GM19468 (cell line): Measurements from ENCODE around the gene PRCP.

Source experiments
- ATAC-seq: cut with Tn5 transposase; IDR thresholded peaks from one replicate; pipeline ENCODE4 v1.9.1; 2021; ENCODE audit warnings: mild to moderate bottlenecking, moderate library complexity, moderate number of reproducible peaks; ENCODE audit not compliant: unreplicated experiment; ENCODE audit errors: extremely low read depth

PRCP gene

DNA sequence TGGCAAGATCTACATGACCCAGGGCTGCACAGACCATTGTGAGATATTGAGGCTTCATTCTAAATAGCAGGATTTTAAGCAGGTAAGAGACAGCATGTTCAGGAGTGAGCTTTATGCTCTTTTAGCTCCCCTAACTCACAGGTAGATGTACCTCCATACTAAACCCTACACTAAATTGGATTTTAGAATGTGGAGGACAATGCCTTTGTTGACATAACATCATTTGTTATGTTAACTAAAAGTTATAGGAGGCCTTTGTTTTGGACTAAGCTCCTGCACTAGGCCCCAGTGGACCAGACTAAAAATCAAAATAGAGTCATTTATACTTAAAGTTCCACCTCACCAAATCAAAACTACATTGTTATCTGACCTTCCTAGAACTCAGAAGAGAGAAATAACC is 8.1 kb upstream of the PRCP start:
- ATAC-seq = no peak

DNA sequence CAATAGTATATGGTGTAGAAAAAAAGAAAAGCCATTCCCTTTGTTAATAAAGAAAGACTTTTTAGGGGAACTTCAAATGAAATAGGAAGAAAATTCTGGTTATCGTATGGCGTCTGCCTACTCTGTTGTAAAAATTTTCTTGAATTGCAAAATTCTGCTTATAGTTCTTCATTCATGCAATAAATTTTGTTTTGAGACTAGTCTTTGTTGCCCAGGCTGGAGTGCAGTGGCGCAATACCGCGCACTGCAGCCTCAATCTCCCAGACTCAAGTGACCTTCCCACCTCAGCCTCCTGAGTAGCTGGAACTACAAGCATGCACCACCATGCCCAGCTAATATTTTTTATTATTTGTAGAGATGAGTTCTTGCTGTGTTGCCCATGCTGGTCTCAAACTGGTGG is 7.1 kb upstream of the PRCP start:
- no peak for ATAC-seq

DNA sequence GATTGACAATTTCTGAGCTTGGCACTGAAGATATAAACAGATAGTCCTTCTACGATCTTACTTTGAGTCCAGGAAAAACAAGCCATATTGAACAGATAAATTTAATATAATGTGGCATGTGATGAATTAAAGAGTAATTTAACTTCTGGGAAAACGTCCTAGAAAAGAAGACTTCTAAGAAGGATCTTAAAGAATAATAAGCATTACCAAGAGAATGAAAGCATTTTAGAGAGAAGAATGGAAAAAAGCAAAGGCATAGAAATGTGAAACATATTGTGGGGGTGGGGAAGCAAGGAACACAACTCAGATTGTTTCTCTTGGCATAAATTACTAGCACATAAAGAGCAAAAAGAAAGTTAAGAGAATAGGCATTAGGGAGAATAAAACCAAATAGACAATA is 6.7 kb upstream of the PRCP start:
- ATAC-seq = no peak

DNA sequence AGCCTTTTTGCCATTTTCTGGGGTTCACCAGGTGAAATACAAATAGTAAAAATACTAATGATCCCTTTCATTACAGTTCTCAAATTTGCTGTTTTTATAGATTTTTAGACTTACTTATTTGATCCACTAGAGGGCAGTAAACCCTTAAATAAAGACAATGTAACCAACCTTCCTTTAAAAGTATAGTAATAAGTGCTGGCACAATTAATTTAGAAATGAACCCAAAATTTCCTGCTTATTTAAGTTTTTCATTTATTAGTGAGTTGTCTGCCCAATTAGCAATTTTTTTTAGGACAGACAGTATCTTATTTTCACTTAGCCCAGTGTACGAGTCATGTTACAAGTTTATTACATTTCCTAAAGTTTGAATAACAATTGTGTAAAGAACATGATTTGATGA is 6.0 kb upstream of the PRCP start:
- no peak for ATAC-seq

DNA sequence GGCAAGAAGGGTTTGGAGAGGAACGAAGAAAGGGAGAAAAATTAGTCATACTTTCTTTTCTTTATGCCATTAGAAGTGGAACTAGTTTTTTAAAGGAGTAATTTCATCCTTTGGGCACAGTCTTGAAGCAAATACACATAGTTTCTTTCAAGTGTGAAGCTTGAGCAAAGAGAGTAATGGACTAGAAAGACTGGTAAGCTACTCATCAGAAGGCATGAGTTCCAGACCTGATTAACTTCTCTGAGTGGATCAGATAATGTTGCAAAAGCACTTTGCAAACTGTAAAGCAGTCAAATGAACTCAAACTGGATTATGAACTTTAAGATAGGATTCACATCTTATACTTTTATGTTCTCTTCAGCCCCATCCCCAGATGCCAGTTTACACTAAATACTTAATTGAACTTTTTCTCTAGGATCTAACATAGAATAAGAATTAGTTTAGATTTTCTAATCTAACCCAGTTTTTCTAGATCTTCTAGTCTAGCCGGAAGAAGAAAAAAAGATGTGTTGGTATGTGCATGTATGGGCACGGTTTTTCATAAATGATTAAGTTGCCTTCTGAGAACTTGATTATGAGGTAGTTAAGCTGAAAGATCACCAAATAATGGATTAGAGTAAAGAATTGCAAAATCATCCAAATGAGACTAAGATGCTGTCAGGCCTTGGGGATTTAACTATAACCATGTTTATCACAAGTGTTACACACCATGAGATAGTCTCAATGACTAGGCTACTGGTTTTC is 3.8 kb upstream of the PRCP start:
- no peak for ATAC-seq

DNA sequence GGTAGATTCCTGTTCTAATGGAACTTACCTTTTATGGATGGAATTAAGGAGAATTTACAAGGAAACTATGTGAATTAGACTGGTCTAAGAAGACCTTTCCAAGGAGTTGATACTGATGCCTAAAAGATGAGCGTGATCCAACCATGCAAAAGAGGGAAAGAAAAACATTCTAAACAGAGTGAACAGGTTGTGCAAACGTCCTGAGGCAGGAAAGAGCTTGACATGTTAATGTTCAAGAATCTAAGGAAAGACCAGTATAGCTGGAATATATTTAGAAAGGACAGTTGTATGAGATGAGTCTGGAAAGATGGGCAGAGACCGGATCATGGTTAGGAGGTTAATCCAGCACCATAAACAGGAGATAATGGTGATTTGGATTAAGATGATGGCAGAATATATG is 2.6 kb upstream of the PRCP start:
- no peak for ATAC-seq

DNA sequence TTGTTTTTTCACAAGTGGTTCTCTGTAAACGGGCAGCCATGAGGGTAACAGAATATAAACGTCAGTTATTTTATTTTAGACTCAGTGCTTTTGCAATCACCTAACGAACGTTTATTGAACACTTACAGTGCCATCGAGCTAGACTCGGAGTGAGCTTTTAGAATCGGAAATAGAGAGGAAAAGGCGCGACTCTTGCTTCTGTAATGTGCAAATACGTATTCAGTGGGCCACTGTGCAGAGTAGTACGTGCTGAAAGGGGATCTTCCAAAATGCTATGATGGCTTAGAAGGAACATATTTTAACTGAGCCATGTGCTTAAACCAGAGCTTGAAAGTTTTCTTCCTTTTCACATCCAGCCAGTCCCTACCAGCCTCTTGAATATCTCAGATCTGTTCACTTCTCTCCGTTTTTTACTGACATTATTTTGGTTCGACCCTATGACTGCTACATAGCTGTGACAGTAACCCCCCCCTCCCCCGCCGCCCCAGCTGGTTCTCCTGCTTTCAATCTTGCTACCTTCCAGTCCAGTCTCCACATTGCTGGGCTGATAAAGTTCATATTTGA is 1.8 kb upstream of the PRCP start:
- ATAC-seq = no peak

DNA sequence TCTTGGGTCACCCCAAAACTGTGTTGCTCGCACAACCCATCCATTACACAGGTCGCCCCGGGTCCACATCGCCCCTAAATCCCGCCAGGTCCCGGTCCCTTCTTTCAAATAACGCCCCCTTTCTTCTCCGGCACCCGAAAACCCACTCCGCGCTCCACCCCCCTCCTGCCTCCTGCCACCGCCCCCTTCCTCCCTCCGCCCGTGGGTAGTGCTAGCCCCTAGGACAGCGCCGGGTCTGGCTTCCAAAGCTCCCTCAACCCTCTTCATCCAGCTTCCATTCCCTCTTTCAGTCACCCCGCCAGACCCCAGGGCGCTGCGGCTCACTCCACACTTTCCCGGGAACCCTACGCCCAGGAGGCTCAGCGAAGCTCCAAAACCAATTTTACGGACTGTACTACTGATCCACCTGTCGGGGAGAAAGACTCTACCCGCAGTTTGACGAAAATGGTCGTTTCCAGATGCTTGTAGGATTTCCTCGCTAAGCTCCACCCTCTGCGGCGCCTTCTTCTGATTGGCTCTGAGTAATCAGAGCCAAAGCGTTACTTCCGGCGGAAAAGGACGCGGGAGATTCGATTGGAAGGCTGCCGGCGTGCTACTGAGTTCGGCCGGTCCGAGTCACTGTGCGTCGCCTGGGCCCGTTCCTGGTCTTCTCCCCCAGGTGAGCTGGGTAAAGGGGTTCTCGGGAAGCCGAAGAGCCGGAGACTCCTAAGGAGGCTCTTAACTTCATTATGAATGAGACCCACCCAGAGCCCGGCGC is 1.1 kb upstream of the PRCP start, which contains the start of gene DDIAS:
Gene DDIAS (plus strand): TSS at position 572 of the 757 bp plus-strand sequence. CDS start 13,003 bp downstream, outside the sequence.
- ATAC-seq = peak; percentile 65

DNA sequence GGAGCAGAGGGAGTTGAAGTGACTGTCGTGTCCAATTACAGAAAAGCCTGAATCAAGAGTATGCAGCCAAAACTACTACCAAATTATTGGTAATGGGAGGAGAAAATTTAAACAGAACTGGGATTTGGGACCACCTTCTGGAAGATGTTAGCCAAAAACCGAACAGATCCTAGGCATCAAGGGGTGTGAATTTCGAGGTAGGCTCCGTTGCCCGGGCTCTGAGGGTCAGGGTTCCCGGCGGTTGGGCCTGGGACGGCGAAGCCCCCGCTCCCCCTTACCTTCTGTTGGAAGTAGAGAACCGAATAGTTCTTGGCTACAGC is 313 bp downstream of the PRCP start:
- ATAC-seq = no peak

DNA sequence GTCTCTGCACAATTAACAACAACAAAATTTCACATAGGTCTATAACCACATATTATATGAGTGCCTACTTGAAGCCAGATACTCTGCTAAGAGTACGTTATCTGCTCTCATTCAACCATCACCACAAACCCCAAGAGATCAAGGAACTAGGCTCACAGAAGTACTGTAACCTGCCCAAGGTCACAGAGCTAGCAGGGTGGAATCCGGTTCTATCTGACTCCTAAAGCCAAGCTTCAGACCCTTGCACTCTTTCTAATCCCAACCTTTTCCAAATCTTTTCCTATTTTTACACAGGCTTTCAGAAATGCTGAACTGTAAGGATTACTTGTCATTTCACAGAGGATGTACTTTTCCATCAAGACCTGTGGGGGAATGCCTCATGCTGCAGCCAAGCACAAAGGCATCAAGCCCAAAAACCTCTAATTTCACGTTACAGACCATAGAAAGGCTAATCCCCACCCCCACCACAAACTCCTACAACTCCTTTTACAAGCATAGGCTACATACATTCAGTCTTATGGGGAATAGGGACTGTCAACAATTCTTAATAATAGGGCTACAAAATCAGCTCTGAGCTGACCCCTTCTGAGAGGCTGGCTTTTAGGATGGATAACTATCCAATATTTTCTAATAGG is 927 bp downstream of the PRCP start:
- ATAC-seq = no peak

DNA sequence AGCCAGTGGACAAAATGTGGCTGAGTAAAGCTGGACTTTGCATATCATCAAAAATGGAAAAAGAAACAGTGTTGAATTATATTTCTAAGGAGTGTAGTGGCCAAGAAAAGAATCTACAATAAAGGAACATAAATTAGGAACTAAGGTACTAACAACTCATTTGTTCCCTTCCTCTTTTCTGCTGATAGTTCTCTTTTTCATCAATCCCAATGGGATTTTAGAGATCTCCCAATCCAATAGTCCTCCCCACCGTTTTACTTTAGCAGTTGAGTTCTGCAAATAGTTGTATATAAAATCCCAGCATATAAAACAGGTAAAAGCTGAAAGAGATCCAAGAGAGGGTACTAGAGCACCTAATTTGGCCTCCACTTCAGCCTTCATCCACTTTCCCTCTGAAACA is 2.0 kb downstream of the PRCP start:
- no peak for ATAC-seq

DNA sequence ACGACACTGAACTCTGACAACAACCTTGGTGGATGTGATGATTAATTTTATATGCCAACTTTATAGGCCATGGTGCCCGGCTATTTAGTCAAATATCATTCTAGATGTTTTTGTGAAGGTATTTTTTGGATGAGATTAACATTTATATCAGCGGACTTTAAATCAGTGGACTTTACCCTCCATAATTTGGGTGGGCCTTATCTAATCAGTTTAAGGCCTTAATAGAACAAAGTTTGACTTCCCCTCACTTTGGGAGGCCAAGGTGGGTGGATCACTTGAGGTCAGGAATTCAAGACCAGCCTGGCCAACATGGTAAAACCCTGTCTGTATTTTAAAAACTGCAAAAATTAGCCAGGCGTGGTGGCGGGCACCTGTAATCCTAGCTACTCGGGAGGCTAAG is 4.0 kb downstream of the PRCP start:
- no peak for ATAC-seq

DNA sequence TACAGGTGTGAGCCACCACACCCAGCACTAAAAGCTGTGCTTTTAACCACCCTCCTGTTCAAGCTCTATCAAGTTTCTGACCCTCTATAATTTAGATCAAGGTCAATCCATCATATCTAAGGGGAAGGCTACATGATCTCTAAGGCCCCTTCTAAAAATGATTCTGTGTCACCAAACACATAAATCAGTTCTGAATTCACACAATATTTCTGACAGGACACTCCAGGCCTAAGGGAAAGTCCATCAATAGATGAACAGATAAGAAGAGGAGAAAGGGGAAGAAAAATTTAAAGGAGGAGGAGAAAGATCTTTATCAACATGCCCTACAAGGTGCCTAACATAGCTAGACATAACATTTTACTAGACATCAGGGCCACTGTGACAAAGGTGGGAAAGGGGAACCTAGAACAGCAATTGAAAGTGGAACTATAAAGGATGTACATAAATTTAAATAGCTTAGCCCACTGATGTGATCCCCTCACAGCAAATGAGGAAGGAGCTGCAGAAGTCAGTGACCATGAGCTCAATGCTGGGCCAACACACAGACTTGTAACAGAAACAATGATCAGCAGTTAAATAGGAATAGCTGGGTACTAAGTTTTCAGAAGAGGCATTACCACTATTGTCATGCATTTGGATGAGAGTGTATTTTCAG is 4.7 kb downstream of the PRCP start:
- peak; percentile 23 for ATAC-seq

DNA sequence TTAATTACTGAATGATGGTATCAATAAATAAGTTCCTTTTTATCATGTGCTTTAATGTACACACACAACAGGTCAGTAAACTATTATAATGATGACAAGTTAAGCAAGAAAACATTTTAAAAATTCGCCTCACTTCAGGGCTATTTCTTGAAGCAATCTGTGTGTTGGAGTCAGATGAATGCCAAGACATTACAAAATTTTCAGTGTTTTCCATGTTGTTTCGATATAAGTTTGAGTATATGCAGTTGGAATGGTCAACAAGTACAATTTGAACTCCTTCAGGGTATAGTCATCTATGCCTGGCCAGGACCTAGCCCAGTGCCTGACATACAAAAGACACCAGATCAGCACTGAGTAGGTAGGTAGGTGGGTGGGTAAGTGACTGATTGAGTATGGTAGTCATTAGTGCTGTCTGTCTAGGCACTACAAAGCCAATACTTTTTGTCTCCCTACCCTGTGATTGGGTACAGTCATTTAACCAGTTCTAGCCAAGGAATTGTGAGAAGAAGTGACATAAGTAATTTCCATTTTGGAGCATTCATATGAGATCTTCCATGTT is 7.5 kb downstream of the PRCP start:
- ATAC-seq = no peak

DNA sequence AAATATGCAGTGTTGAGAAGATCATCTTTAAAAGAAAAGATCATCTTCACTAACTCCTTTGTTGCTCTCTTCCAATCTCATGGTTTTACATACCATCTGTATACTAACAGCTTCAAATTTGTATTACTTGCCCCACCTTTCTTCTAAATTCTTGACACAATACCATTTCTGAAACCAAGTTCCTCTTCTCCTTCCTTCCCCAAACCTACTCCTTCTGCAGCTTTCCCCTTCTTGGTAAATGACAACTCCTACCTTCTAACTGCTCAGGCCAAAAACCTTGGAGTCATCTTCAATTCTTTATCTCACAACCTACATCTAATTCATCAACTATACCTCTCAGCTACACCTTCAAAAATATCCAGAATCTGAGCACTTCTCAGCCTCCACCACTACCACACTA is 9.3 kb downstream of the PRCP start:
- ATAC-seq = no peak

DNA sequence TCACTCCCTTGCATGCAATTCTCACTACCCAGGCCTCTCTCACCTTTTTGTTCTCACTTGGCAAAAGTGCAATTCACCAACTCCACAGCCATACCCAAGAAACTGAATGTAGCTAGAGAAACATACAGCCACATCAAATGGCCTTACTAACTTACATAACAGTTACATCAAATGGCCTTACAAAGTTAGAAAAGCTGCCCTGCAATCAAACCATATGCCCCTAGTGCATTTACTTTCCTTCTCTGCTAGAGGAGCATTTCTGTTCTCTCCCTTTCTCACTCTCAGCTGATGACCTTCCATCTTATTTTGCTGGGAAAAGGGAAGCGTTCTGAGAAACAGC is 10.3 kb downstream of the PRCP start:
- ATAC-seq = no peak

DNA sequence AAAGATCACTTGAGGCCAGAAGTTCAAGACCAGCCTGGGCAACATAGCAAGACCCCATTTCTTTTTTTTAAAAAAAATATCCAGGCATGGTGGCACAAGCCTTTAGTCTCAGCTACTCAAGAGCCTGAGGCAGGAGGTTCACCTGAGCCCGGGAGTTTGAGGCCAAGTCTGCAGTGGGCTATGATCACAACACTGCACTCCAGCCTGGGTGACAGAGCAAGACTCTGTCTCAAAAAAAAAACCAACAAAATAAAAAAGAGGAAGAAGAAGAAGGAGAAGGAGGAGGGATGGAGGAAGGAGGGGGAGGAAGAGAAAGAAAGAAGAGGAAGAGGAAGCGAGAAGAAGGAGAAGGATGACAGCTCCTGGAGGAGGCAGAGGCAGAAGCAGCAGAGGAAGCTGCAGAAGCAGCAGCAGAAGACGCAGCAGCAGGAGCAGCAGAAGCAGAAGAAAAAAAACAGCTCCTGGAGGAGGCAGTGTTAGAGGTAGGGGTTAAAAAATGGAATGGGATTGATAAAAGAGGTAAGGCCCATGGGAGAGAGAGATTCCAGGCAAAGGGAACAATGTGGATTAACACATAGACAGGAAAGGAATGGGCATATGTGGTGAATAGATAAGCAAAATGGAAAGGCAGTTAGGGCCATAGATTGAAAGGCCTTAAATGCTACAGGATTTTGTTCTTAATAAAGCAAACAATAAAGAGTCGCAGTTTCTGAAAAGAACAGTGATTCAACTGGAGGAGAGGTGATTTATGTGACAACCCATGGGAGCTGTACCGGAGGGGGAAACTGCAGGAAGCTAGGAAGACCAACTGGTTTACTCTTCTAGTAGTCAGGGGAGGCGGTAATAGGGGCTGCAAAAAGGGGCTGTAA is 10.9 kb downstream of the PRCP start:
- no peak for ATAC-seq

DNA sequence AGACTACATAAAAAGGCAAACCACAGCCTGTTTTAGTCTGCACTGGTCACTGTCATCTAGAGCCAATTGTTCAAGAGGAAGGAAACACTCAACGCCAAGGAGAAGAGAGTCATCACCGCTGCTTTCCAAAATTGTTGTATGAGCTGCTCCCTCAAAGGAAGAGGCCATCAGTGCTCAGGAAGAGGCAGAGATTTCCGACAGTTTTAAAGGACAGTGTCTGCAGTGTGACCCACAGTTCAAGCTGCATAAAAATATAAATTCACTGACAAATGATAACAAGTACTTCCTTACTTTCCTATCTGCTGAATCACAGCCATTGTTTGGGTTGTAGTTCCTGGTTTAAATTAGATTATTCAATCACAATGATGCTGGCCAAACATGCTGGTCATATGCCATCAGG is 16.4 kb downstream of the PRCP start:
- no peak for ATAC-seq

DNA sequence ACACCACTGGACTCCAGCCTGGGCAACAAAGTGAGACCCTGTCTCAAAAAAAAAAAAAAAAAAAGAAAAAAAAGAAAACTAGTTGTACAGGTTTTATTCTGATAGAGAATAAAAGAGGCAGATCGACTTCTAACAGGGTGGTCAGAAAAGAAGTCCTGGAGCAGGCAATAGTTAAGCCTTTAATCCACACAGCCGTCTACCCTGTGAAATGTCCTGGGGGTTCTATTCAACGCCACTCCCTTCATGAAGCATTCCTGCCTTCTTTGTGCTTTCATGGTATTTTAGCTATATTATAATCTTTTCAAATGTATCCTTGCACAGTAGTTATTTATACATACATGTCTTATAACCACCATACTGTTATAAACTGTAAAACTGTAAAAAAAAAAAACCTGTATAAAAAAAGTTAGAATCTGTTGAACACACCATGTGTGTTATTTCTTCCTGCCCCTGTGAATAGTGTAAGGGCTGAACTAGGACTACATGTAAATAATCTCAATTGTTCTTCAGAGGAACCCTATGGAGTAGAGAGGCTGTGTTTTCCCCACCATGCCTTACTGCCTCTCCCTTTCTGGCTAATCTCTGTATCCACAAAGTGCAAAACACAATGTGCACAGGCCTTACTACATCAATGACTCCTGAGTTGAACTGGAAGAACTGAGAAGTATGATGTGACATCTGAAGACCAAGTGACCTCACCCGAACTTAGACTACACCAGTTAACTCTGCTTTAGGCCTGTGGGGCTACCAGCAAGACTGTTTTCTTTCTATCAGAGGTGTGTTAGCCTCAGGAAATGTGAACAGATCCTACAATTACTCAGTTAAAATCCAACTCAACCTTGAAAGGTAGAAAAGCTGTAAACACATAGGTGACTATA is 25.3 kb downstream of the PRCP start:
- ATAC-seq = no peak
